Activated CD8-positive, alpha-beta T cell treated with anti-CD3 and anti-CD28 coated beads for 36 hours (primary cell): ENCODE results near the gene IMPDH1. TPM values are rescaled to one million over a fixed set of nuclear protein-coding genes. Genes with fewer than 3 reads are reported as not detected.

Experiments used
- ATAC-seq: fragments of 200-7000 bp; cut with Tn5 transposase; one replicate; pipeline ENCODE4 v1.10.0; 2021; ENCODE audit warnings: mild to moderate bottlenecking, moderate library complexity
- CTCF ChIA-PET: fragments of 350-600 bp; sonication (Branson Sonifier 250); formaldehyde crosslinking; loops from one replicate; lab custom pipeline; 2021; ENCODE audit warnings: antibody characterized with exemption; lab: Charles Lee
- POLR2A ChIA-PET: fragments of 350-600 bp; sonication (Branson Sonifier 250); formaldehyde crosslinking; loops from one replicate; lab custom pipeline; 2021; ENCODE audit warnings: antibody characterized with exemption; lab: Charles Lee
- DNase-seq: peaks from one replicate; pipeline ENCODE4 v3.0.0-alpha.2; 2020
- H3K27ac Mint-ChIP-seq: one replicate; pipeline ENCODE4 v1.8.0; 2021; ENCODE audit warnings: mild to moderate bottlenecking, mixed read lengths
- H3K27me3 Mint-ChIP-seq: one replicate; pipeline ENCODE4 v1.8.0; 2021; ENCODE audit warnings: mixed read lengths
- H3K36me3 Mint-ChIP-seq: one replicate; pipeline ENCODE4 v1.8.0; 2021; ENCODE audit warnings: low read depth, mixed read lengths
- H3K4me1 Mint-ChIP-seq: one replicate; pipeline ENCODE4 v1.8.0; 2021; ENCODE audit warnings: low read depth, mixed read lengths
- H3K4me3 Mint-ChIP-seq: one replicate; pipeline ENCODE4 v1.8.0; 2021; ENCODE audit warnings: mild to moderate bottlenecking, moderate library complexity, mixed read lengths
- H3K9me3 Mint-ChIP-seq: one replicate; pipeline ENCODE4 v1.8.0; 2021; ENCODE audit warnings: mixed read lengths
- CTCF ChIP-seq: fragments of 200-600 bp; IDR thresholded peaks from one replicate; pipeline ENCODE4 v1.8.0; 2022; ENCODE audit warnings: antibody characterized with exemption, mild to moderate bottlenecking
- intact Hi-C: fragments of 100-400 bp; cut with micrococcal nuclease; formaldehyde crosslinking; loops from one replicate; pipeline ENCODE4 v1.10.0; 2022
- total RNA-seq, 2 experiments: library from RNA; stranded (reverse); gene quantifications; one replicate each; pipeline ENCODE4 v1.2.3, GENCODE V29; 2021

The IMPDH1 gene
- total RNA-seq, 2 experiments from 2014 or later: 60.5 to 68.1 TPM

- Mint-ChIP-seq H3K4me1 (peaks cover 19% of the 10 kb centered on the region), H3K27me3 (peaks cover 46% of the 10 kb centered on the region), H3K27ac (no peak overlapping the region), H3K4me3 (no peak overlapping the region), H3K36me3 (no peaks in the 10 kb centered on the region), H3K9me3 (no peaks in the 10 kb centered on the region)
- ChIA-PET POLR2A (interaction anchor here (2.3 kb wide), 1 partner anchor 16 kb away, joined by 11 read pairs; the partner anchor contains the start of gene RBM28), CTCF (interaction anchor here (1.0 to 8.0 kb wide), 5 partner anchors 12 to 27 kb away, joined by 3 to 52 read pairs (median 3); no protein-coding TSS in a partner anchor)
- intact Hi-C loops: no loop called here
- ATAC-seq: no peak
- DNase-seq: no peak
- no peak for TF ChIP-seq CTCF
Observed at GRCh38 chr7:128360359-128360678, 49.5 kb downstream of the IMPDH1 start.

- TF ChIP-seq CTCF: no peak
- Mint-ChIP-seq H3K4me3 (no peak overlapping the region), H3K4me1 (peaks cover 19% of the 10 kb centered on the region), H3K9me3 (no peaks in the 10 kb centered on the region), H3K27me3 (peaks cover 46% of the 10 kb centered on the region), H3K27ac (no peak overlapping the region), H3K36me3 (no peaks in the 10 kb centered on the region)
- ChIA-PET POLR2A (interaction anchor here (2.3 kb wide), 1 partner anchor 16 kb away, joined by 11 read pairs; the partner anchor contains the start of gene RBM28), CTCF (interaction anchor here (1.0 to 8.0 kb wide), 5 partner anchors 11 to 28 kb away, joined by 3 to 52 read pairs (median 6); no protein-coding TSS in a partner anchor)
- DNase-seq: no peak
- intact Hi-C loops: no loop called here
- no peak for ATAC-seq
Observed at GRCh38 chr7:128359939-128360338, 49.8 kb downstream of the IMPDH1 start.

- DNase-seq (no peak), ATAC-seq (no peak)
- CTCF ChIA-PET: interaction anchor here (2.5 to 8.0 kb wide), 2 partner anchors 12 to 28 kb away, joined by 12 to 52 read pairs; no protein-coding TSS in a partner anchor
- Mint-ChIP-seq H3K4me1 (peaks cover 19% of the 10 kb centered on the region), H3K9me3 (no peaks in the 10 kb centered on the region), H3K36me3 (no peaks in the 10 kb centered on the region), H3K27me3 (peaks cover 43% of the 10 kb centered on the region), H3K4me3 (no peak overlapping the region), H3K27ac (no peak overlapping the region)
- intact Hi-C loops: no loop called here
- no peak for TF ChIP-seq CTCF
- POLR2A ChIA-PET: interaction anchor here (2.3 kb wide), 1 partner anchor 15 kb away, joined by 11 read pairs; the partner anchor contains the start of gene RBM28
Observed at GRCh38 chr7:128359336-128359735, 50.4 kb downstream of the IMPDH1 start.

- no peak for ATAC-seq
- no peak overlapping the region for H3K27ac Mint-ChIP-seq
- no peak for DNase-seq
- H3K4me1 Mint-ChIP-seq: peaks cover 19% of the 10 kb centered on the region
- no peak for TF ChIP-seq CTCF
- intact Hi-C loops: no loop called here
- no peak overlapping the region for H3K4me3 Mint-ChIP-seq
- ChIA-PET CTCF (interaction anchor here (0.6 to 8.0 kb wide), 5 partner anchors 10 to 67 kb away, joined by 3 to 52 read pairs (median 12); no protein-coding TSS in a partner anchor), POLR2A (interaction anchor here (0.8 to 2.3 kb wide), 3 partner anchors 14 to 29 kb away, joined by 3 to 11 read pairs (median 8); partner anchors contain the start of gene RBM28)
- H3K27me3 Mint-ChIP-seq: peaks cover 38% of the 10 kb centered on the region
- no peaks in the 10 kb centered on the region for H3K36me3 Mint-ChIP-seq
- H3K9me3 Mint-ChIP-seq: no peaks in the 10 kb centered on the region
Observed at GRCh38 chr7:128358233-128358632, 51.5 kb downstream of the IMPDH1 start.

GRCh38 chr7:128357217-128357613, 52.6 kb downstream of the IMPDH1 start:
- POLR2A ChIA-PET: interaction anchor here (0.8 to 1.5 kb wide), 2 partner anchors 14 to 28 kb away, joined by 3 to 8 read pairs; partner anchors contain the start of gene RBM28
- Mint-ChIP-seq H3K27ac (no peak overlapping the region), H3K4me3 (no peak overlapping the region), H3K27me3 (peaks cover 37% of the 10 kb centered on the region), H3K4me1 (peaks cover 11% of the 10 kb centered on the region), H3K36me3 (no peaks in the 10 kb centered on the region), H3K9me3 (no peaks in the 10 kb centered on the region)
- CTCF ChIA-PET: interaction anchor here (1.4 to 8.0 kb wide), 4 partner anchors 10 to 68 kb away, joined by 3 to 52 read pairs (median 12); no protein-coding TSS in a partner anchor
- TF ChIP-seq CTCF: no peak
- ATAC-seq: no peak
- intact Hi-C loops: no loop called here
- no peak for DNase-seq
